ENCODE results near the gene BRD1. TPM values are rescaled to one million over a fixed set of nuclear protein-coding genes. Genes with fewer than 3 reads are reported as not detected.

The BRD1 gene
- 10 to 100 TPM; 21.0 to 57.3 (median 33.8) TPM for total RNA-seq

DNA sequence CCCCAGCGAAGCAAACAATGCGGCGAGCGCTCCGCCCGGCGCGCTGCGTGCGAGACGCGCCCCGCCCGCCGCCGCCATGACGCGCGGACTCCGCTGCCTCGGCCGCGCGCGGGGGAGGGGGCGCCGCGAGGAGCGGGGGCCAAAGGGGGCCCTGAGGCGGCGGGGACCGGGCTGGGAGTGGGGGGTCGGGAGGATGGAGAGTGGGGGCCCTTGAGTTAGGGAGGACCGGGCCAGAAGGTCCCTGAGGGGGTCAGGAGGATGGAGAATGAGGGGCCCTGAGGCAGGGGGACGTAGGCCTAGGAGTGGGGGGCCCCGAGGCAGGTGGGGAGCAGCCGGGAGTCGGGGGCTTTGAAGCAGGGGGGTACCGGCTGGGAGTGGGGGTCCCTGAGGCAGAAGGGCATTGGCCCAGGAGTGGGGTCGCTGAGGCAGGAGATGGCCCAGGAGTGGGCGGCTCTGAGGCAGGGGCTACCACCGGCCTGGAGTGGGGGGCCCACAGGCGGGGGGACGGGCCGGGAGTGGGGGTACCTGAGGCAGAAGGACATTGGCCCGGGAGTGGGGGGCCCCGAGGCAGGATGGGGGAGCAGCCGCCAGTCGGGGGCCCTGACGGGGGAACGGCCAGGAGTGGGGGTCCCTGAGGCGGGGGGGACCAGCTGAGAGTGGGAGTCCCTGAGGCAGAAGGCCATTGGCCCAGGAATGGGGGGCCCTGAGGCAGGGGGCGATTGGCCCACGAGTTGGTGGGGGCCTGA, at the start of gene BRD1:
TSS of gene BRD1 (minus strand) at position 21 of the 746 bp plus-strand sequence. CDS start 3,556 bp downstream, outside the sequence.
- DNase-seq (ENCODE audit: low spot score), result no peak

DNA sequence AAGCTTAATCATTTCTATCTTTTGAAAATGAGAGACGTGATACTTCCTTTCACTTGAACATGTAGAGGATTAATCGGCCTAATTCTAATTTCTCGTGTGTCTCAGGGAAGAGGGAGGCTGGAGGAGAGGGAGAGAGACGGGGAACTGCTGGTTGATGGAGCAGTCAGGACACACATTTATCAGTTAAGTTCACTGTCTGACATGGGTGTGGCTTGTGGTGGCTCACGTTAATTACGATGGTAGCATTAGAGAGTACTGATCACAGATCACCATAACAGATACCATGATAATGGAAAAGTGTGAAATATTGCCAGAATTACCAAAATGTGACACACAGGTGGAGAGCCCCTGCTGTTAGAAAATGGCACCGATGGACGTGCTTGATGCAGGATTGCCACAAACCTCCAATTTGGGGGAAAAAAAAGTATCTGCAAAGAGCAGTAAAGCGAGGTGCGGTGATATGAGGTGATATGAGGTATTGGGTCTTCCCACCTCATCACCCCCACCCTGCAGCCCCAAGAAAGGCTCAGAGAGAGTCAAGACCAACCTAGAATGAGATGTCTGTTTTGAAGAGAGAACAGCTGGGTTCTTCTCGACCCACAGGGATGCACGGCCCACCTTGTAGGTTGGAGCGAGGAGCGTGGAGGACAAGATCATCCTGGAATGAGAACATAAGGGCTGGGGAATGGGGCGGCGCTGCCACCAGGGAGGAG, 45.7 kb upstream of the BRD1 start:
- no peak for ATAC-seq (ENCODE audit: low FRiP score)
- TF ChIP-seq, protein P1, sequence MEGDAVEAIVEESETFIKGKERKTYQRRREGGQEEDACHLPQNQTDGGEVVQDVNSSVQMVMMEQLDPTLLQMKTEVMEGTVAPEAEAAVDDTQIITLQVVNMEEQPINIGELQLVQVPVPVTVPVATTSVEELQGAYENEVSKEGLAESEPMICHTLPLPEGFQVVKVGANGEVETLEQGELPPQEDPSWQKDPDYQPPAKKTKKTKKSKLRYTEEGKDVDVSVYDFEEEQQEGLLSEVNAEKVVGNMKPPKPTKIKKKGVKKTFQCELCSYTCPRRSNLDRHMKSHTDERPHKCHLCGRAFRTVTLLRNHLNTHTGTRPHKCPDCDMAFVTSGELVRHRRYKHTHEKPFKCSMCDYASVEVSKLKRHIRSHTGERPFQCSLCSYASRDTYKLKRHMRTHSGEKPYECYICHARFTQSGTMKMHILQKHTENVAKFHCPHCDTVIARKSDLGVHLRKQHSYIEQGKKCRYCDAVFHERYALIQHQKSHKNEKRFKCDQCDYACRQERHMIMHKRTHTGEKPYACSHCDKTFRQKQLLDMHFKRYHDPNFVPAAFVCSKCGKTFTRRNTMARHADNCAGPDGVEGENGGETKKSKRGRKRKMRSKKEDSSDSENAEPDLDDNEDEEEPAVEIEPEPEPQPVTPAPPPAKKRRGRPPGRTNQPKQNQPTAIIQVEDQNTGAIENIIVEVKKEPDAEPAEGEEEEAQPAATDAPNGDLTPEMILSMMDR (IDR thresholded peaks at IDR 0.05), result no peak
- DNase-seq (ENCODE audit: low spot score), result no peak

More for the DNA sequence above, at the start of gene BRD1:
- peak; percentile 60 for ATAC-seq (ENCODE audit: low FRiP score)
- TF ChIP-seq, protein P1 (IDR thresholded peaks at IDR 0.05), result no peak

DNA sequence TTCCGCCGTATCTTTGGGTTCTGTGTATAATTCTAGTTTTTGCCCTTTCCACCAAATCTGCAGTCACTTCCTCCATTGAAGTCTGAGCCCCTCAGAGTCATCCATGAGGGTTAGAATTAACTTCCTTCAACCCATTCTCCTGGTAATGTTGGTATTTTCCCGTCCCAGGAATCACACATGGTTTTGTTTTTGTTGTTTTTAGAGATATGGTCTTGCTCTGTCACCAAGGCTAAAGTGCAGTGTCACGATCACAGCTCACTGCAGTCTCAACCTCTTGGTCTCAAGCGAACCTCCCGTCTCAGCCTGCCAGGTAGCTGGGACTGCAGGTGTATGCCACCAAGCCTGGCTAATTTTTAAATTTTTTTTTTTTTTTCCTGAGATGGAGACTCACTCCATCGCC, 44.7 kb upstream of the BRD1 start:
- DNase-seq (ENCODE audit: low spot score) (no peak), ATAC-seq (ENCODE audit: low FRiP score) (no peak)
- TF ChIP-seq, protein P1 (IDR thresholded peaks at IDR 0.05), result no peak

DNA sequence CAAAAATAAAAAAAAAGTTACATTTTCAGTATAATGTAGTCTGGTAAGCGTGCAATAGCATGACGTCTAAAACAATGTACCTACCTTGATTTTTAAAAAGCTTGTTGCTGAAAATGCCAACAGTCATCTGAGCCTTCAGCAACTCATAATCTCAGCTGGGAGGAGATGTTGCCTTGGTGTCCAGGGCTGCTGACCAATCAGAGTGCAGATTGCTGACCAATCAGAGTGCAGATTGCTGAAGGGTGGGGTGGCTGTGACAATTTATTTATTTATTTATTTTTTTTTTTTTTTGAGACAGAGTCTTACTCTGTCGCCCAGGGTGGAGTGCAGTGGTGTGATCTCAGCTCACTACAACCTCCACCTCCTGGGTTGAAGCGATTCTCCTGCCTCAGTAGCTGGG, 43.8 kb upstream of the BRD1 start:
- ATAC-seq (ENCODE audit: low FRiP score) (no peak), DNase-seq (ENCODE audit: low spot score) (no peak)
- TF ChIP-seq, protein P1 (IDR thresholded peaks at IDR 0.05), result no peak

DNA sequence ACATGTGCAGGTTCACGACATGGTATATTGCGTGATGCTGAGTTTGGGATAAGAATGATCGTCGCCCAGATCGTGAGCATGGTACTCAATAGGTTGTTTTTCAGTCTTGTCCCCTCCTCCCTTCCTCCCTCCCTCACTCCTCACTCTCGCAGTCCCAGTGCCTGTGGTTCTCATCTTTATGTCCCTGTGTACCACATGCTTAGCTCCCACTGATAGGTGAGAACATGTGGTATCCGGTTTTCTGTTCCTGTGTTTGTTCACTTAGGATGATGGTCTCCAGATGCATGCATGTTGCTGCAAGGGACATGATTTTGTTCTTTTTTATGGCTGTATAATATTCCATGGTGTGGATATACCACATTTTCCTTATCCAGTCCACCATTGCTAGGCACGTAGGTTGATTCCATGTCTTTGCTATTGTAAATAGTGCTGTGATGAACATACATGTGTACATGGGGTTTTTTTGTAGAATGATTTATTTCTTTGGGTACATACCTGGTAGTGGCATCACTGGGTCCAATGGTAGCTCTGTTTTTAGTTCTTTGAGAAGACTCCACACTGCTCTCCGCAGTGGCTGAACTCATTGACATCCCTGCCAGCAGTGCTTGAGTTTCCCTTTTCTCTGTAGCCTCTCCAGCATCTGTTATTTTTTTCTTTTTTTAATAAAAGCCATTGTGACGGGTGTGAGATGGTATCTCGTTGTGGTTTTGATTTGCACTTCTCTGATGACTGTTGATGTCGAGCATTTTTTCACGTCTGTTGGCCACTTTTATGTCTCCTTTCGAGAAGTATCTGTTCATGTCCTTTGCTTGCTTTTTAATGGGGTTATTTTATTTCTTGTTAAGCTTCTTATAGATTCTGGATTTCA, 42.4 kb upstream of the BRD1 start:
- TF ChIP-seq, protein P1 (IDR thresholded peaks at IDR 0.05), result no peak
- no peak for ATAC-seq (ENCODE audit: low FRiP score)
- no peak for DNase-seq (ENCODE audit: low spot score)

DNA sequence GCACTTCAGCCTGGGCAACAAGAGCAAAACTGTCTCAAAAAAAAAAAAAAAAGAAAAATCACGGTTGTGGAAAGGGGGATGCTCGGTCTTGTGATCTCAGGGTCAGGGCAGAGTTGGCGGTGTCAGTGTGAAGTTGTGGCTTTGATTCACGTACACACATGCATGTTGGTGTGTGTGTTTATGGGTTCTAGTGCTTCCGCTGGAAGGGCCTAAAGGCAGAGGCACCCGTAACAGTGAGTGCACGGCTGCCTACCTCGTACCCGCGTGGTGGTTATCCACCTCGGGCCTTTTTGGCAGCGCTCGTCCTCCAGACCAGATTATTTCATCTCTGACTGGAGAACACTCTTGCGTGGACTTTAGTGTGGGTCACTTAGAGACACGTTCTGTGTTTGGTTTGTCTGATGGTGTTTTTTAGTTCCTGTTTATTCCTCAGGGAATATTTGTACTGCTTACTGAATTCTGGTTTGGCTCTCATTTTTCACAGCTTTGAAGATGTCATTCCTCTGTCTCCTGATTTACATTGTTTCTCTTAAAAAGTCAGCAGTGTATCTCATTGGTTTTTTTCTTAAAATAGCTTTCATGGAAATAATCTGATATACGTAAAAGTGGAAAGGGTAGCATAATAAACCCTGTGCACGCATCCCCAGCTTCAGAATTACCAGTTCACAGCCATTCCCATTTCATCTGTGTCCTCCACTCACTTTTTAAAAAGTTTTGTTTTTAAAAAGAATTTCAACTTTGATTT, 41.6 kb upstream of the BRD1 start:
- TF ChIP-seq, protein P1 (IDR thresholded peaks at IDR 0.05), result no peak
- ATAC-seq (ENCODE audit: low FRiP score) (no peak), DNase-seq (ENCODE audit: low spot score) (no peak)

All from omental fat pad (tissue), 4 donors.